Measurements from ENCODE around the gene ZBTB38. TPM values are rescaled to one million over a fixed set of nuclear protein-coding genes. Genes with fewer than 3 reads are reported as not detected.

ZBTB38 gene
- total RNA-seq, 4 donors from 2014 or later = 125 to 183 (median 149) TPM

DNA sequence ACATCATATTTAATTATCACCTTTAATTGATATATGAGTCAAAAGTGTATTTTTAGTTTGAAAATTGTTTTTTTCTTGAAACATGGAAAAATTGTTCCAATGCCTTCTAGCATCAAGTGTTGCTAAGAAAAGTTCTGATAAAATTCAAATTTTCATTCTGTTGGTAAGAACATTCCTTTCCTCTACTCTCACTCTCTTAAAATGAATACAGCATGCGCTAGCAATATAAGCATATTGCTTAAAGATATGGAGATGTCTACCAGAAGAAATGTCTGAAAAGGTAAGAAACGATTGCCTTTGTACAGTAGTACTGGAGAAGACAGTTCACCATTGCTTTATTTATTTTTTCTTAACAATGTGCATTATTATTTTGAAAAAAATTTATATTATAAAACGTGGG is 17.6 kb upstream of the ZBTB38 start:
- DNase-seq = no peak
- H3K4me3 ChIP-seq = no peak overlapping the region
- TF ChIP-seq POLR2A (IDR thresholded peaks at IDR 0.05) = no peak
- TF ChIP-seq, protein P1, sequence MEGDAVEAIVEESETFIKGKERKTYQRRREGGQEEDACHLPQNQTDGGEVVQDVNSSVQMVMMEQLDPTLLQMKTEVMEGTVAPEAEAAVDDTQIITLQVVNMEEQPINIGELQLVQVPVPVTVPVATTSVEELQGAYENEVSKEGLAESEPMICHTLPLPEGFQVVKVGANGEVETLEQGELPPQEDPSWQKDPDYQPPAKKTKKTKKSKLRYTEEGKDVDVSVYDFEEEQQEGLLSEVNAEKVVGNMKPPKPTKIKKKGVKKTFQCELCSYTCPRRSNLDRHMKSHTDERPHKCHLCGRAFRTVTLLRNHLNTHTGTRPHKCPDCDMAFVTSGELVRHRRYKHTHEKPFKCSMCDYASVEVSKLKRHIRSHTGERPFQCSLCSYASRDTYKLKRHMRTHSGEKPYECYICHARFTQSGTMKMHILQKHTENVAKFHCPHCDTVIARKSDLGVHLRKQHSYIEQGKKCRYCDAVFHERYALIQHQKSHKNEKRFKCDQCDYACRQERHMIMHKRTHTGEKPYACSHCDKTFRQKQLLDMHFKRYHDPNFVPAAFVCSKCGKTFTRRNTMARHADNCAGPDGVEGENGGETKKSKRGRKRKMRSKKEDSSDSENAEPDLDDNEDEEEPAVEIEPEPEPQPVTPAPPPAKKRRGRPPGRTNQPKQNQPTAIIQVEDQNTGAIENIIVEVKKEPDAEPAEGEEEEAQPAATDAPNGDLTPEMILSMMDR (IDR thresholded peaks at IDR 0.05) = no peak
- no peaks in the 10 kb centered on the region for H3K4me1 ChIP-seq
- no peaks in the 10 kb centered on the region for H3K36me3 ChIP-seq
- no peaks in the 10 kb centered on the region for H3K27me3 ChIP-seq
- H3K27ac ChIP-seq = no peak overlapping the region
- H3K9me3 ChIP-seq = no peaks in the 10 kb centered on the region
- intact Hi-C loops (cut with DNase I; ENCODE audit: low total_unique reads) = loop anchor here (10.0 kb wide), 1 partner anchor 46 kb away; no protein-coding TSS in a partner anchor

DNA sequence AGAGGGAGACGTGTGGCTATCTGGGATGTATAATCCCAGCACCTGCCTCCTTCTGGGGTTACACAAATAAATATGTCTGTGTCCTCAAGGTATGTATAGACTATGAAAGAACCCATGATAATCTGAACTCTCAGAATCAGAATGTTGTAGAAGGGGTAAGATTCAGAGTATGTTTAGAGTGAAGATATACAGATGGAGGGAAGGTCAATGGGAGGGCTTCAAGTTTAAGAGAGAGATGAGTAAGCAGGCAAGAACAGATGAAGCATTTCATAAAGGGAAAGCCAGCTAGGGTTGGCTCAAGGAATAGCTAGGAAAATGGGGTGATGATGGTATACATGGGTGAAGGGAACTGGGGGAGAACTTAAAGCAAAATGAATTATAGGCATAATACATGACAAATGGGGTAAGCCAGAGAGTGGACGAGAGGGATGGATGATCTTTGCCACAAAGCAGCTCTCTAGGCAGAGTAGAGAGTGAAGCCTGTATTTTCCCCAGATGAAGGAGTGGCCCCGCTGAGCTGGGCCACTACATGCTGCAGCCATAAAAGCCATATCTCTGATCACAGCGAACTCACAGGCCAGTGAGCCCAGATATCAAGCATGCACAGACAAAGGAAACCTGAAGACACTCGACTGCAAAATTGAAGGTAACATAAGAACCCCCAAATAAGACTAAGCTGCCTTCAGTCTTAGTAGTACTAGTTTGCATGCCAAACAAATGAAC is 15.9 kb upstream of the ZBTB38 start:
- Histone ChIP-seq H3K27me3 (no peaks in the 10 kb centered on the region), H3K36me3 (no peaks in the 10 kb centered on the region), H3K4me3 (no peak overlapping the region), H3K9me3 (no peaks in the 10 kb centered on the region), H3K27ac (no peak overlapping the region), H3K4me1 (no peaks in the 10 kb centered on the region)
- intact Hi-C loops (cut with DNase I; ENCODE audit: low total_unique reads) = loop anchor here (10.0 kb wide), 1 partner anchor 48 kb away; no protein-coding TSS in a partner anchor
- TF ChIP-seq, protein P1 (IDR thresholded peaks at IDR 0.05) = no peak
- no peak for TF ChIP-seq POLR2A (IDR thresholded peaks at IDR 0.05)
- no peak for DNase-seq

DNA sequence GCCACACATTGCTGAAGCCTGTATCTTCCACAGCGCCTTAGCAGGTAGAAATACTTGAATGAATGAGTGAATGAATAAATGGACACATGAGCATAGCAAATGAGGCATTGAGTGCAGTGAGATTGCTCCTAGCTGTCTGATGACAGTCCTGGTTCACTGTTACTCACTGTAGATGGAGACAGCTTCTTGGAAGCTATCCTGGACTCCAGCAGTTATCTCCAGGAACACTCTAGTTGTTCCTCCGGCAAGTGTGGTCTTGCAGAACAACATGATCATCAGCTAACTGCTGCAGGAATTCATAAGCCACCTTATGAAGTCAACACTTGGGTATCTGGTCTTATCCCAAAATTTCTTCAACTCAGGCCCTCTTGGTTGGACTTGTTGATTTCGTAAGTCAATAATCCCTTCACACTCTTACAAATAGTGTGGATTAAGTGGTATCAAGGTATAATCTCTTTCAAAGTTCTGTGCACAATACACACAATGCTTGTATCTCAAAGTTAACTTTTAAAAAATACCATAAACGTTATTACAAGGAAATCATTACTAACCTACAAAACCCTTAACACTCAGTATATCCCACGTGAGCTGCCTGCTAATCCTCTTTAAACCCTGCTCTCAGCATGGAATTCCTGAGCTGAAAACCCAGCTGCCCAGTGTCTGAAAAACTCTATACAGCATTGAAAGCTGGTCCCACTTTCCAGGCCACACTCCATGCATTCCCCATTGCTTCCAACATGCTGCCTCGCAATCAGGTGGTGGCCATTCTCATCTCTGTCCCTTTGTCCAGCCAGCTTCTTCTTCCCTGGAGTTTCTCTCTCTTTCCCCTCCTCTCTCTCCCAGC is 14.4 kb upstream of the ZBTB38 start:
- Histone ChIP-seq H3K36me3 (no peaks in the 10 kb centered on the region), H3K9me3 (no peaks in the 10 kb centered on the region), H3K4me1 (no peaks in the 10 kb centered on the region), H3K27me3 (no peaks in the 10 kb centered on the region), H3K4me3 (no peak overlapping the region), H3K27ac (no peak overlapping the region)
- DNase-seq = no peak
- intact Hi-C loops (cut with DNase I; ENCODE audit: low total_unique reads) = loop anchor here (10.0 kb wide), 1 partner anchor 49 kb away; no protein-coding TSS in a partner anchor
- TF ChIP-seq POLR2A (IDR thresholded peaks at IDR 0.05) = no peak
- TF ChIP-seq, protein P1 (IDR thresholded peaks at IDR 0.05) = no peak

DNA sequence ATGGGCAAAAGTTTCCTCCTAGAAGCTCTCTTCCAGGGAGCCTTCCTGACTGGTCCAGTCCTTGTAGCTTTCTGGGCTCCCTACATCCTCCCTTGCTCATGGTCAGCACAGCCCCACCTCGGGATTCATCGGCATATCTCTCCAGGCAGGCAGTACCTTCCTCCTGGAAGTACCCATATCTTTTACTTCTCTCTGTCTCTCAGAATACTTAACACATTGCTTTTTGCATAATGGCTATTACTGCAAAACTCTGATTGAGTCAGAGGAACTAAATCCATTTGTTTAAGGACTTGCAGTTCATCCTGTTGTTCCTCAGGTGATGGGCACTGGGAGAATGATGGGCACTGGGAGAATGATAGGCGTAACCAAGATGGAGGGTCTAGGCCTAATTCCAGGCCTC is 13.8 kb upstream of the ZBTB38 start:
- DNase-seq = no peak
- TF ChIP-seq, protein P1 (IDR thresholded peaks at IDR 0.05) = no peak
- no peak for TF ChIP-seq POLR2A (IDR thresholded peaks at IDR 0.05)
- H3K9me3 ChIP-seq = no peaks in the 10 kb centered on the region
- intact Hi-C loops (cut with DNase I; ENCODE audit: low total_unique reads) = loop anchor here (10.0 kb wide), 1 partner anchor 50 kb away; no protein-coding TSS in a partner anchor
- no peak overlapping the region for H3K4me3 ChIP-seq
- no peaks in the 10 kb centered on the region for H3K36me3 ChIP-seq
- H3K4me1 ChIP-seq = no peaks in the 10 kb centered on the region
- no peak overlapping the region for H3K27ac ChIP-seq
- H3K27me3 ChIP-seq = no peaks in the 10 kb centered on the region

DNA sequence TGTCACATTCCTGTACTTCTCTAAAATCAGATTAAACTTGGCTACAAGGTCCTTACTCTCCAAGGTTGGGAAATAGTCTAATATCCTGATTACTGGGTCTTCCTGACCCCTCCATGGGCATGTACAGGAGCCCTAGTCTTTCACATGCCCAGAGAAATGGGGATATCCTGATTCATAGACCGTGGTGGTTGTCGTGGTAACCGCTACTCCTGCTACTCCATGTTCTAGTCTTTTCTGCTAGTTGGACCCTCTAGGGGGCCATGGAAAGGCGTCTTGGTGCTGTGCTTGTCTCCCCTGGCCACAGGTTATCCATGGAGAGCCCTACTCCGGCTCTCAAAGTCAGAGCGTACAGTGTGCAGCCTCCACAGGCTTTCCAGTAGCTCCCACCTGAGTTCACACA is 13.1 kb upstream of the ZBTB38 start:
- H3K9me3 ChIP-seq = no peaks in the 10 kb centered on the region
- no peaks in the 10 kb centered on the region for H3K4me1 ChIP-seq
- intact Hi-C loops (cut with DNase I; ENCODE audit: low total_unique reads) = loop anchor here (10.0 kb wide), 1 partner anchor 50 kb away; no protein-coding TSS in a partner anchor
- no peaks in the 10 kb centered on the region for H3K36me3 ChIP-seq
- no peaks in the 10 kb centered on the region for H3K27me3 ChIP-seq
- no peak overlapping the region for H3K27ac ChIP-seq
- no peak for TF ChIP-seq POLR2A (IDR thresholded peaks at IDR 0.05)
- TF ChIP-seq, protein P1 (IDR thresholded peaks at IDR 0.05) = no peak
- H3K4me3 ChIP-seq = no peak overlapping the region
- DNase-seq = no peak
